Bone marrow (tissue), 2 donors: ENCODE measurements around the gene SPSB4.
"Not testable (repeated sequence)": the region's sequence is repeated elsewhere in the genome, so short reads cannot be mapped to it uniquely, and the experiment has no call there.

Source experiments
- DNase-seq, 2 donors: peaks; one replicate each; lab custom pipeline; 2025; lab: John Stamatoyannopoulos, UW

SPSB4 gene

GRCh38 chr3:141115789-141116541 is 64.8 kb downstream of the SPSB4 start:
- DNase-seq, result no peak

- no peak for DNase-seq
Measured at GRCh38 chr3:141116721-141117120, 65.6 kb downstream of the SPSB4 start.

- DNase-seq, result not testable (repeated sequence)
Measured at GRCh38 chr3:141117982-141118381, 66.8 kb downstream of the SPSB4 start.

- no peak for DNase-seq
Measured at GRCh38 chr3:141122455-141123030, 71.4 kb downstream of the SPSB4 start.

- DNase-seq, result no peak
Measured at GRCh38 chr3:141123677-141124410, 72.7 kb downstream of the SPSB4 start.

GRCh38 chr3:141124715-141125114 is 73.6 kb downstream of the SPSB4 start:
- DNase-seq, result no peak

GRCh38 chr3:141125351-141125750 is 74.2 kb downstream of the SPSB4 start:
- DNase-seq, result no peak

GRCh38 chr3:141126661-141127343 is 75.7 kb downstream of the SPSB4 start:
- DNase-seq, result no peak

- DNase-seq, result no peak
Measured at GRCh38 chr3:141127344-141128125, 76.4 kb downstream of the SPSB4 start.

- no peak for DNase-seq
Measured at GRCh38 chr3:141128126-141128777, 77.1 kb downstream of the SPSB4 start.

- DNase-seq, result no peak
Measured at GRCh38 chr3:141129049-141129448, 77.9 kb downstream of the SPSB4 start.

GRCh38 chr3:141129541-141130011 is 78.4 kb downstream of the SPSB4 start:
- no peak for DNase-seq

GRCh38 chr3:141143517-141143916 is 92.4 kb downstream of the SPSB4 start:
- DNase-seq, result no peak

- DNase-seq, result no peak
Measured at GRCh38 chr3:141146979-141147470, 95.9 kb downstream of the SPSB4 start.

GRCh38 chr3:141147657-141148056 is 96.5 kb downstream of the SPSB4 start:
- DNase-seq, result no peak

GRCh38 chr3:141148169-141148568 is 97.0 kb downstream of the SPSB4 start:
- no peak for DNase-seq

GRCh38 chr3:141148770-141149169 is 97.6 kb downstream of the SPSB4 start:
- DNase-seq, result no peak

- no peak for DNase-seq
Measured at GRCh38 chr3:141150081-141150830, 99.1 kb downstream of the SPSB4 start.

- no peak for DNase-seq
Measured at GRCh38 chr3:141150931-141151330, 99.8 kb downstream of the SPSB4 start.

GRCh38 chr3:141151439-141151838 is 100.3 kb downstream of the SPSB4 start:
- DNase-seq, result no peak
